Measurements from ENCODE around the gene LRRC63.
A peak's percentile ranks its signal among the peaks of the same experiment; 100 is the strongest.
"Not testable (repeated sequence)": the region's sequence is repeated elsewhere in the genome, so short reads cannot be mapped to it uniquely, and the experiment has no call there.

Gene LRRC63

GRCh38 chr13:46274094-46274698, 62.5 kb downstream of the LRRC63 start:
- no peak for DNase-seq

GRCh38 chr13:46278474-46278873, 66.7 kb downstream of the LRRC63 start:
- no peak for DNase-seq

- DNase-seq, result no peak
Measured at GRCh38 chr13:46281779-46282178, 70.1 kb downstream of the LRRC63 start.

- not testable (repeated sequence) for DNase-seq
Measured at GRCh38 chr13:46283912-46284824, 72.4 kb downstream of the LRRC63 start.

- DNase-seq, result no peak
Measured at GRCh38 chr13:46286972-46287371, 75.2 kb downstream of the LRRC63 start.

- DNase-seq, result no peak
Measured at GRCh38 chr13:46288570-46289259, 77.0 kb downstream of the LRRC63 start.

GRCh38 chr13:46289260-46289955, 77.7 kb downstream of the LRRC63 start:
- DNase-seq, result no peak

GRCh38 chr13:46290434-46290833, 78.7 kb downstream of the LRRC63 start:
- no peak for DNase-seq

GRCh38 chr13:46293436-46293835, 81.7 kb downstream of the LRRC63 start:
- DNase-seq, result no peak

- DNase-seq, result peak; percentile 48
Measured at GRCh38 chr13:46295491-46296114, 83.9 kb downstream of the LRRC63 start.

- no peak for DNase-seq
Measured at GRCh38 chr13:46296115-46296822, 84.5 kb downstream of the LRRC63 start.

GRCh38 chr13:46296921-46297320, 85.2 kb downstream of the LRRC63 start:
- no peak for DNase-seq

- no peak for DNase-seq
Measured at GRCh38 chr13:46297361-46297811, 85.7 kb downstream of the LRRC63 start.

- no peak for DNase-seq
Measured at GRCh38 chr13:46303742-46304385, 92.1 kb downstream of the LRRC63 start.

GRCh38 chr13:46304546-46304945, 92.8 kb downstream of the LRRC63 start:
- DNase-seq, result no peak

- no peak for DNase-seq
Measured at GRCh38 chr13:46307554-46307953, 95.8 kb downstream of the LRRC63 start.

- DNase-seq, result no peak
Measured at GRCh38 chr13:46310066-46310465, 98.3 kb downstream of the LRRC63 start.

GRCh38 chr13:46311217-46311616, 99.5 kb downstream of the LRRC63 start:
- no peak for DNase-seq

- no peak for DNase-seq
Measured at GRCh38 chr13:46313024-46313423, 101.3 kb downstream of the LRRC63 start.

GRCh38 chr13:46313432-46314257, 101.9 kb downstream of the LRRC63 start:
- DNase-seq, result no peak

Data from activated naive CD4-positive, alpha-beta T cell treated with Interleukin-2 at 50 U/mL for 16 hours (primary cell).